C4-2B (cell line): ENCODE measurements around the gene CDK3.
A peak's percentile ranks its signal among the peaks of the same experiment; 100 is the strongest.

Source experiments
- H3K27ac ChIP-seq: fragments of 450-650 bp; 2 replicates; pipeline ENCODE4 v1.5.1; 2017
- CTCF ChIP-seq: fragments of 450-650 bp; conservative IDR thresholded peaks from 2 replicates; pipeline ENCODE4 v1.5.1; 2017; ENCODE audit warnings: mild to moderate bottlenecking
- ZFX ChIP-seq: fragments of 450-650 bp; IDR thresholded peaks from 2 replicates; pipeline ENCODE4 v1.6.1; 2017

Gene CDK3

GRCh38 chr17:76009969-76010661 is 9.5 kb downstream of the CDK3 start:
- no peak for TF ChIP-seq ZFX
- TF ChIP-seq CTCF = no peak
- no peak overlapping the region for H3K27ac ChIP-seq

- TF ChIP-seq CTCF = no peak
- TF ChIP-seq ZFX = no peak
- no peak overlapping the region for H3K27ac ChIP-seq
Measured at GRCh38 chr17:76011951-76012350, 11.3 kb downstream of the CDK3 start.

- no peak overlapping the region for H3K27ac ChIP-seq
- TF ChIP-seq ZFX (no peak), CTCF (no peak)
Measured at GRCh38 chr17:76013377-76013932, 12.8 kb downstream of the CDK3 start.

- peak; percentile 97 for TF ChIP-seq CTCF
- TF ChIP-seq ZFX = no peak
- no peak overlapping the region for H3K27ac ChIP-seq
Measured at GRCh38 chr17:76014100-76014924, 13.7 kb downstream of the CDK3 start.

- no peak overlapping the region for H3K27ac ChIP-seq
- TF ChIP-seq ZFX = no peak
- TF ChIP-seq CTCF = no peak
Measured at GRCh38 chr17:76014925-76015261, 14.2 kb downstream of the CDK3 start.

GRCh38 chr17:76017481-76018339 is 17.1 kb downstream of the CDK3 start:
- TF ChIP-seq ZFX = no peak
- no peak overlapping the region for H3K27ac ChIP-seq

- TF ChIP-seq ZFX (no peak), CTCF (no peak)
- H3K27ac ChIP-seq = no peak overlapping the region
Measured at GRCh38 chr17:76018340-76018680, 17.7 kb downstream of the CDK3 start.
